OCI-LY3 (cell line): ENCODE data around the gene BTBD1.
"Not testable (repeated sequence)": the region's sequence is repeated elsewhere in the genome, so short reads cannot be mapped to it uniquely, and the experiment has no call there.

ENCODE experiments used
- H2AFZ ChIP-seq: fragments of 200-600, 300-600 bp; shearing (Covaris generic); 2 replicates; pipeline ENCODE4 v1.6.0; 2014; ENCODE audit warnings: antibody characterized with exemption, low read depth, low read length
- H3K27ac ChIP-seq: fragments of 200-600, 300-600 bp; sonication (generic); 2 replicates; pipeline ENCODE4 v1.5.1; 2014; ENCODE audit warnings: mild to moderate bottlenecking, low read length, moderate library complexity, mixed read lengths
- H3K27me3 ChIP-seq: fragments of 200-600, 300-600 bp; sonication (generic); 2 replicates; pipeline ENCODE4 v1.6.1; 2014; ENCODE audit warnings: low read depth, low read length, mixed read lengths
- H3K36me3 ChIP-seq: fragments of 200-600, 300-600 bp; sonication (generic); replicated peaks from 2 replicates; pipeline ENCODE3; 2014; ENCODE audit warnings: low read depth, low read length, mixed read lengths
- H3K4me1 ChIP-seq: fragments of 300-600, 200-600 bp; sonication (generic); 2 replicates; pipeline ENCODE4 v1.6.1; 2014; ENCODE audit warnings: low read length, mixed read lengths
- H3K4me2 ChIP-seq: fragments of 200-600, 300-600 bp; sonication (generic); 2 replicates; pipeline ENCODE4 v1.6.1; 2014; ENCODE audit warnings: low read length, mixed read lengths
- H3K4me3 ChIP-seq: fragments of 300-600, 200-600 bp; sonication (generic); 2 replicates; pipeline ENCODE4 v1.5.1; 2014; ENCODE audit warnings: antibody characterized with exemption, mild to moderate bottlenecking, low read length, moderate library complexity
- H3K79me2 ChIP-seq: fragments of 300-600, 200-600 bp; shearing (Covaris generic); 2 replicates; pipeline ENCODE4 v1.6.1; 2014; ENCODE audit warnings: mild to moderate bottlenecking, low read length, mixed read lengths
- H3K9ac ChIP-seq: fragments of 300-600, 200-600 bp; shearing (Covaris generic); 2 replicates; pipeline ENCODE4 v1.6.0; 2014; ENCODE audit warnings: mild to moderate bottlenecking, low read length, moderate library complexity
- H3K9me3 ChIP-seq: fragments of 200-600, 300-600 bp; shearing (Covaris generic); 2 replicates; pipeline ENCODE4 v1.6.1; 2014; ENCODE audit warnings: low read length, mixed read lengths; ENCODE audit not compliant: insufficient read depth
- H4K20me1 ChIP-seq: fragments of 200-600, 300-600 bp; sonication (generic); 2 replicates; pipeline ENCODE4 v1.6.1; 2016; ENCODE audit warnings: low read length, mixed read lengths; ENCODE audit not compliant: insufficient read depth
- CTCF ChIP-seq: fragments of 200-600, 300-600 bp; sonication (generic); IDR thresholded peaks from 2 replicates; pipeline ENCODE4 v1.5.1; 2014; ENCODE audit warnings: antibody characterized with exemption, low read length, low read depth
- EZH2phosphoT487 ChIP-seq: fragments of 200-600 bp; shearing (Covaris generic); IDR thresholded peaks from 2 replicates; pipeline ENCODE4 v1.6.1; 2018; ENCODE audit warnings: antibody characterized with exemption, mixed run types, low read depth

Gene BTBD1

GRCh38 chr15:83094583-83094982 lies 27.5 kb upstream of the BTBD1 start:
- TF ChIP-seq EZH2phosphoT487: no peak
- no peak for TF ChIP-seq CTCF
- H3K36me3 ChIP-seq: no peaks in the 10 kb centered on the region
- H2AFZ ChIP-seq: peak overlapping the region; percentile 40; the same call in 1 of the 2 replicates
- no peaks in the 10 kb centered on the region for H3K27me3 ChIP-seq
- H3K4me3 ChIP-seq: no peak overlapping the region
- no peak overlapping the region for H3K27ac ChIP-seq
- no peaks in the 10 kb centered on the region for H3K79me2 ChIP-seq
- H3K9ac ChIP-seq: no peak overlapping the region
- no peaks in the 10 kb centered on the region for H3K9me3 ChIP-seq
- no peak overlapping the region for H3K4me2 ChIP-seq
- no peaks in the 10 kb centered on the region for H4K20me1 ChIP-seq
- peaks cover 42% of the 10 kb centered on the region for H3K4me1 ChIP-seq

GRCh38 chr15:83092309-83092976 lies 25.4 kb upstream of the BTBD1 start:
- Histone ChIP-seq H2AFZ (peak overlapping the region; percentile 57), H3K27ac (peak overlapping the region; percentile 92), H3K9ac (peak overlapping the region; percentile 78), H4K20me1 (no peaks in the 10 kb centered on the region), H3K27me3 (no peaks in the 10 kb centered on the region), H3K79me2 (no peaks in the 10 kb centered on the region), H3K4me3 (peak overlapping the region; percentile 68), H3K36me3 (no peaks in the 10 kb centered on the region), H3K4me1 (peaks cover 37% of the 10 kb centered on the region), H3K4me2 (peak overlapping the region; percentile 91), H3K9me3 (no peaks in the 10 kb centered on the region)
- TF ChIP-seq CTCF: no peak
- TF ChIP-seq EZH2phosphoT487: no peak

GRCh38 chr15:83091965-83092308 lies 24.9 kb upstream of the BTBD1 start:
- H3K9me3 ChIP-seq, H3K27me3 ChIP-seq, H3K36me3 ChIP-seq, H4K20me1 ChIP-seq, H3K79me2 ChIP-seq: not testable (repeated sequence)
- Histone ChIP-seq H3K9ac (peak overlapping the region; percentile 78), H3K27ac (peak overlapping the region; percentile 92), H3K4me2 (peak overlapping the region; percentile 91), H3K4me1 (peaks cover 37% of the 10 kb centered on the region), H3K4me3 (peak overlapping the region; percentile 68), H2AFZ (peak overlapping the region; percentile 57)

- no peaks in the 10 kb centered on the region for H3K27me3 ChIP-seq
- H3K4me3 ChIP-seq: no peak overlapping the region
- no peaks in the 10 kb centered on the region for H3K36me3 ChIP-seq
- H3K4me2 ChIP-seq: no peak overlapping the region
- TF ChIP-seq EZH2phosphoT487 (no peak), CTCF (no peak)
- no peak overlapping the region for H3K9ac ChIP-seq
- H3K79me2 ChIP-seq: no peaks in the 10 kb centered on the region
- H3K9me3 ChIP-seq: no peaks in the 10 kb centered on the region
- H3K27ac ChIP-seq: no peak overlapping the region
- H4K20me1 ChIP-seq: no peaks in the 10 kb centered on the region
- no peak overlapping the region for H2AFZ ChIP-seq
- H3K4me1 ChIP-seq: peaks cover 41% of the 10 kb centered on the region
Measured at GRCh38 chr15:83090465-83090864, 23.4 kb upstream of the BTBD1 start.
